ENCODE data around the gene KRTAP17-1.

DNA sequence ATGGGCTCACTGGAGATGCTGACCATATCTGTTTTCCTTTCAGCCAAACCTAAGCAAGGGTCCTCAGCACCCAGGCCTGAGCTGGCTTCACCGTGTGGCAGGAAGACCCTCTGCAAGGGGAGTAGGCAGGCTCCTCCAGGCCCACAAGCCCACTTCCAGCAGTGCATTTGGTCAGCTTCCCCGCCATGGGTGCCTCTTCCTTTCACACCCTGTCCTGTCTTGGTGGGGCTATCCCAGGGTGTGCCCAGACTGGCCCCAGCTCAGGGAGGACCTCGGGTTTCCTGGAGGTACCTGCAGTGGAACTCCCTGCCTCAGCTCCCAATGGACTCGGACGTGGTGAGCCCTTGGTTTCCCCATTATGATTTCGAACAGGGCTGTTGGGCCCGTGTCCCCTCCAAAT lies 12.7 kb upstream of the KRTAP17-1 start:
- TF ChIP-seq, protein P1, sequence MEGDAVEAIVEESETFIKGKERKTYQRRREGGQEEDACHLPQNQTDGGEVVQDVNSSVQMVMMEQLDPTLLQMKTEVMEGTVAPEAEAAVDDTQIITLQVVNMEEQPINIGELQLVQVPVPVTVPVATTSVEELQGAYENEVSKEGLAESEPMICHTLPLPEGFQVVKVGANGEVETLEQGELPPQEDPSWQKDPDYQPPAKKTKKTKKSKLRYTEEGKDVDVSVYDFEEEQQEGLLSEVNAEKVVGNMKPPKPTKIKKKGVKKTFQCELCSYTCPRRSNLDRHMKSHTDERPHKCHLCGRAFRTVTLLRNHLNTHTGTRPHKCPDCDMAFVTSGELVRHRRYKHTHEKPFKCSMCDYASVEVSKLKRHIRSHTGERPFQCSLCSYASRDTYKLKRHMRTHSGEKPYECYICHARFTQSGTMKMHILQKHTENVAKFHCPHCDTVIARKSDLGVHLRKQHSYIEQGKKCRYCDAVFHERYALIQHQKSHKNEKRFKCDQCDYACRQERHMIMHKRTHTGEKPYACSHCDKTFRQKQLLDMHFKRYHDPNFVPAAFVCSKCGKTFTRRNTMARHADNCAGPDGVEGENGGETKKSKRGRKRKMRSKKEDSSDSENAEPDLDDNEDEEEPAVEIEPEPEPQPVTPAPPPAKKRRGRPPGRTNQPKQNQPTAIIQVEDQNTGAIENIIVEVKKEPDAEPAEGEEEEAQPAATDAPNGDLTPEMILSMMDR (optimal IDR thresholded peaks at IDR 0.05 in 1 of 3, IDR thresholded peaks at IDR 0.05 in 1 of 3, conservative IDR thresholded peaks at IDR 0.05 in 1 of 3; ENCODE audit: extremely low read depth in 1 of 3, insufficient read depth in 2 of 3, low read length in 3 of 3), result no peak
- TF ChIP-seq EZH2 (IDR thresholded peaks at IDR 0.05; ENCODE audit: low read length), result no peak

Measured in keratinocyte (primary cell).